Dermis blood vessel endothelial cell (primary cell): ENCODE measurements around the gene IRAK2. TPM values are rescaled to one million over a fixed set of nuclear protein-coding genes. Genes with fewer than 3 reads are reported as not detected.
"Not testable (repeated sequence)": the region's sequence is repeated elsewhere in the genome, so short reads cannot be mapped to it uniquely, and the experiment has no call there.

Source experiments
- DNase-seq: peaks from one replicate; pipeline ENCODE4 v3.0.0; 2010
- total RNA-seq: library from RNA; depleted of rRNA; stranded (reverse); fragments of >200 nt; gene quantifications from 2 replicates; pipeline ENCODE4 v1.2.3, GENCODE V29; 2014

Gene IRAK2, protein sequence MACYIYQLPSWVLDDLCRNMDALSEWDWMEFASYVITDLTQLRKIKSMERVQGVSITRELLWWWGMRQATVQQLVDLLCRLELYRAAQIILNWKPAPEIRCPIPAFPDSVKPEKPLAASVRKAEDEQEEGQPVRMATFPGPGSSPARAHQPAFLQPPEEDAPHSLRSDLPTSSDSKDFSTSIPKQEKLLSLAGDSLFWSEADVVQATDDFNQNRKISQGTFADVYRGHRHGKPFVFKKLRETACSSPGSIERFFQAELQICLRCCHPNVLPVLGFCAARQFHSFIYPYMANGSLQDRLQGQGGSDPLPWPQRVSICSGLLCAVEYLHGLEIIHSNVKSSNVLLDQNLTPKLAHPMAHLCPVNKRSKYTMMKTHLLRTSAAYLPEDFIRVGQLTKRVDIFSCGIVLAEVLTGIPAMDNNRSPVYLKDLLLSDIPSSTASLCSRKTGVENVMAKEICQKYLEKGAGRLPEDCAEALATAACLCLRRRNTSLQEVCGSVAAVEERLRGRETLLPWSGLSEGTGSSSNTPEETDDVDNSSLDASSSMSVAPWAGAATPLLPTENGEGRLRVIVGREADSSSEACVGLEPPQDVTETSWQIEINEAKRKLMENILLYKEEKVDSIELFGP
- total RNA-seq = 42.5 and 55.6 TPM in 2 replicates

DNA sequence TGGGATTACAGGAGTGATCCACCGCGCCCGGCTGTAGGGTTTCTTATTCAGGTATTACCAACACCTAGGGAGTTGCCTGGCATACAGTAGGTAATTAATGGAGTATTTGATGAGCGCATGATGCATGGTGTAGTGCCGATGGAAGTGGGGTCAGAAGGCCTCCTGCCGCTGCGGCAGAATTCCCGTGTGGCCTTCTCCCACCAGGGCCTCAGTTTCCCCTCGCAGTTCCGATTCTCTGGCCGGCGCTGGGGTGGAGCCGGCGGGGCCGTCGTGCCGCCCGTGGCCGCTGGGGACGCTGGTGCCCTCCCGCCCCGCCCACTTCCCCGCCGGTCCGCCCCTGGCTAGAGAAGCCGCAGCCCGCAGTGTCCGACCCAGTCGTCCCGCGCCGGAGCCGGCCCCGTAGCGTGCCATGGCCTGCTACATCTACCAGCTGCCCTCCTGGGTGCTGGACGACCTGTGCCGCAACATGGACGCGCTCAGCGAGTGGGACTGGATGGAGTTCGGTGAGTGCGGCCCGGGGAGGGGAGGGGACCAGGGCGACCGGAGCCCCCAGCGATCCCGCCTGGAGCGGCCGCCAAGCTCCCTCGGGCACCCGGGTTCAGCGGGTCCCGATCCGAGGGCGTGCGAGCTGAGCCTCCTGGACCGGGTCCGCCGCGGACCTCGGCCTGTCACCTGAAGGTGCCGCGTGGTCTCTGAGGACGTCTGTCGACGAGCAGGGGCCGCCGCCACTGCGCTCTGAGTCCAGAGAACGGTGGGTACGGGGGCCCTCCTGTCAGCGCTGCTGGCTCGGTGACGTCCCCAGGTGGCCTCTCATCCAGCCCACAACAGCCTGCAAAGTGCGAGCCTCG, at the start of gene IRAK2:
TSS of gene IRAK2 (plus strand) at position 374 of the 848 bp plus-strand sequence. CDS start at position 410, 36 bp downstream.
- peak; percentile 79 for DNase-seq

DNA sequence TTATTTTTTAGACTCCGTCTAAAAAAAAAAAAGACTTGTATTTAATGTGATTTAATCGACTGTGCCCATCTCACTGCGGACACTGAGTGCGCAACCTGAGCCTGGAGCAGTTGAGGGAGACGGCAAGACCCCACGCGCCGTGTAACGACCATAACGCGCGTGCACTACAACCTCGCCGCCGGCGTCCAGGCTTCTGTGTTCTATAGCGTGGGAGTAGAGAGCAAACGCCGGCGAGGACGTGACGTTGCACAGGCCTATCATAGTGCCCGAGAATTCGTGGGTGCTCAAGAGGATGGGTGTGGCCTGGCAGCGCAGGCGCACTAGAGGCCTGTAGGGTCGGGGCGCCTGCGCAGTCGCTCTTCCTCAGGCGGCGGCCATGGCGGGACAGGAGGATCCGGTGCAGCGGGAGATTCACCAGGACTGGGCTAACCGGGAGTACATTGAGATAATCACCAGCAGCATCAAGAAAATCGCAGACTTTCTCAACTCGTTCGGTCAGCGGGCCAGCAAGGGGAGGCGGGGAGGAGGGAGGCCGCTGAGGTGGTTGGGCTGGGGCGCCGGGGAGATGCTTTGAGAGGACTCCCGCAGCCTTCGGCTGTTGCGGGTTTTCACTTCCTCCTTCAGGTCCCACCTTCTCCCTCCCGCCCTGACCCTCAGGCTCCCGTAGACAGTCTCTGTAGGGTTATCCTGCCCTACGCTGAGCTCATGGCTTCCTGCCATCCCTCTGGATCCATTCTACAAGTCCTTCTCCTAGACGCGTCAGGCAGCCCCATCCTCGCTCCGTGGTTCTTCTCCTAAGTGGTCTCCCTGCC, 49.2 kb upstream of the IRAK2 start, which contains the start of gene BRK1:
TSS of gene BRK1 (plus strand) at position 350 of the 812 bp plus-strand sequence. CDS start at position 377, 27 bp downstream.
- peak; percentile 98 for DNase-seq

DNA sequence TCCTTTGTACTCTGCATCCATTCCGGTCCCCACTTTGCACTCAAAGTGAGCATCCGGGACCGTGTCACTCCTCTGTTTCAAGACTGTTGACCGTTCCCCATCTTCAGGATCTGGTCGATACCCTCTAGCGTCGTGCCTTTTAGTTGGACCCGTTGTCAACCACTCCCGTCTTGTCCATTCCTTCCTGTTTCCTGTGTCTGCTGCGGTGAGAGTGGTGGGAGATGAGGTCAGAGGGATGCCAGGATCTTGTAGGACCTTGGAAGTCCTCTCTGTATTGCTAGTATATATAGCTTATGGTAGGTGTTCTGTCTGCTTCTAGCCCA, 48.6 kb upstream of the IRAK2 start:
- DNase-seq = peak; percentile 59

DNA sequence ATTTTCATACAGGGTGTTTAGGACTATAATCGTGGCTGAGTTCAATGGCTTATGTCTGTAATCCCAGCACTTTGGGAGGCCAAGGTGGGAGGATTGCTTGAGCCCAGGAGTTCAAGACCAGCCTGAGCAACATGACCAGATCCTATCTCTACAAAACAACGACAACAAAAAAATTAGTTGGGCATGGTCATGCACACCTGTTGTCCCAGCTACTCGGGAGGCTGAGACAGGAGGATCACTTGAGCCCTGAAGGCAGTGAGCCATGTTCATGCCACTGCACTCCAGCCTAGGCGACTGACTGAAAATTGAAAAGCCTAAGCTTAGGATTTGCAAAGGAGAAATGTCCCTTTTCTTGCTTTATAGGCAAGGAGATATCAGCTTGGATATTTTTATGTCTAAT, 47.8 kb upstream of the IRAK2 start:
- no peak for DNase-seq

DNA sequence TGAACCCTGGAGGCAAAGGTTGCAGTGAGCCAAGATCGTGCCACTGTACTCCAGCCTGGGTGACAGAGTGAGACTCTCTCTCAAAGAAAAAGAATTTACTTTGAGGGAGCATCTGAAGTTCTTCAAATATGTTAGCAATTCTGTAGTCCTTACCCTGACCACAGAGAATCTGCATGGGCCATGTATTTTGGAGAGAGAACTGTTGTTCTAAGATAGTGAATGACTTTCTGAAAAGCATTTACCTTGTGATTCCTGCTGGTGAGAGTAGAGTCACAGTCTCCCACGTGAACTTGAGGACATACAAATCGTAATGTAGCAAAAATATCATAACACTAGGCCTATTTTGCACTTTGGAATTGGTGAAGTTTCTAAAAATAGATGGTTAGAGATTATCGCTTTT, 45.3 kb upstream of the IRAK2 start:
- no peak for DNase-seq

DNA sequence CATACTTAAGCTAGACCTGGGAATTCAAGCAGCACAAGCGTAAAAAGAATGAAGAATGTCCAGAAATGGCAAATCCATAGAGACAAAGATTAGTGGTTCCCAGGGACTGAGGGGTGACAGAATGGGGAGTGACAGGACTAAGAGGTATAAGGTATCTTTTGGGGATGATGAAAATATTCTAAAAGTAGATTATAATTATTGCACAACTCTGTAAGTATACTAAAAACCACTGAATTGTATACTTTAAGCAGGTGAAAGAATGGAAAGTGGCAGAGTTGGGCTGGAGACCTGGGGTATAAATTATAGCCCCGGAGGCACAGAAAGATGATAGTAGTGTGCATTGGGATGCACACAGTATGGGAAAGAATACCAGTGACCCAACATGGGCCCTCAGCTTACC, 43.7 kb upstream of the IRAK2 start:
- DNase-seq = no peak

DNA sequence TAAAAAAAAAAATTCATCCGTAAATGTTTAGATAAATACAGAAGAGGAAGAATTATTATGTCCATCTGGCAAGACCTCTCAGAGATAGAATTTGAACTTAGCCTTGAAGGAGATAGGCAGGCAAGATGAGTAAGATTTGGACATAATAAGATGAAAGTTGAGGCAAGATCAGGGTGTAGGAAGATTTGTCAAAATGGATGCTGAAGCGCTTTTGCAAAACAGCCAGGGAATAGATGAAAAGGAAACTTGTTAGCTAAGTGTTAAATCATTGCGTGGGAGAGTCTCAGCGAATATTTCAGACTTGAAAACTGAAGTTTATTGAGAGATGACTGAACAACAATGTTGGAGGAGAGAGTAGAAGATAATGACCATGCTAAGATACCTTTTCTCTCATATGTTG, 42.0 kb upstream of the IRAK2 start:
- DNase-seq = no peak

DNA sequence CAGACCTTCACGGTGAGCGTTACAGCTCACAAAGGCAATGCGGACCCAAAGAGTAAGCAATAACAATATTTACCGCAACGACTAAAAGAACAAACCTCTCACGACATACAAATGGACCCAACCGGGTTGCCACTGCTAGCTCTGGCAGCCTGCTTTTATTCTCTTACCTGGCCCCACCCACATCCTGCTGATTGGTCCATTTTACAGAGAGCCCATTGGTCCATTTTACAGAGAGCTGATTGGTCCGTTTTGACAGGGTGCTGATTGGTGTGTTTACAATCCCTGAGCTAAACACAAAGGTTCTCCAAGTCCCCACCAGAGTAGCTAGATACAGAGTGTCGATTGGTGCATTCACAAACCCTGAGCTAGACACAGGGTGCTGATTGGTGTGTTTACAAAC, 28.8 kb upstream of the IRAK2 start:
- not testable (repeated sequence) for DNase-seq

DNA sequence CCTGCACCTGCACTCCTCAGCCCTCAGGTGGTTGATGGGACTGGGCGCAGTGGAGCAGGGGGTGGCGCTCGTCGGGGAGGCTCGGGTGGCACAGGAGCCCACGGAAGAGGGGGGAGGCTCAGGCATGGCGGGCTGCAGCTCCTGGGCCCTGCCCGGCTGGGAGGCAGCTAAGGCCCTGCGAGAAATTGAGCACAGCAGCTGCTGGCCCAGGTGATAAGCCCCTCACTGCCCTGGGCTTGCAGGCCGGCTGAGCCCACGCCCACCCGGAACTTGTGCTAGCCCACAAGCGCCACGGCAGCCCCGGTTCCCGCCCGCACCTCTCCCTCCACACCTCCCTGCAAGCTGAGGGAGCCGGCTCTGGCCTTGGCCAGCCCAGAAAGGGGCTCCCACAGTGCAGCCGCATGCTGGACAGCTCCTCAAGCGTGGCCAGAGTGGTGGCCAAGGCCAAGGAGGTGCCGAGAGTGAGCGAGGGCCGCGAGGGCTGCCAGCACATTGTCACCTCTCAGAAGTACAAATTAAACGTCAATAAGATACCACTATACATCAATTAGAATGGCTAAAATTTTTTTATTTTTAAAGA, 28.2 kb upstream of the IRAK2 start:
- DNase-seq = no peak

DNA sequence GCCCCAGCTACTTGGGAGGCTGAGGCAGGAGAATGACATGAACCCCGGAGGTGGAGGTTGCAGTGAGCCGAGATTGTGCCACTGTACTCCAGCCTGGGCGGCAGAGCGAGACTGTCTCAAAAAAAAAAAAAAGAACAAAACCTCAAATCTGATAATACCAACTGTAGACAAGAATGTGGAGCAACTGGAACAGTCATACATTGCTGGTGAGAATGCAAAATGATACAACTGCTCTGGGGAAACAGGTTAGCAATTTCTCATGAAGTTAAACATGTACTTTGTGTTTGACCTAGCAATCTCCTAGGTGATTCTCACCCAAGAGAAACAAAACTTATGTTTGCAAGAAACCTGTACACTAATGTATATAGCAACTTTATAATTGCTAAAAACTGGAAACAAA, 27.5 kb upstream of the IRAK2 start:
- no peak for DNase-seq

DNA sequence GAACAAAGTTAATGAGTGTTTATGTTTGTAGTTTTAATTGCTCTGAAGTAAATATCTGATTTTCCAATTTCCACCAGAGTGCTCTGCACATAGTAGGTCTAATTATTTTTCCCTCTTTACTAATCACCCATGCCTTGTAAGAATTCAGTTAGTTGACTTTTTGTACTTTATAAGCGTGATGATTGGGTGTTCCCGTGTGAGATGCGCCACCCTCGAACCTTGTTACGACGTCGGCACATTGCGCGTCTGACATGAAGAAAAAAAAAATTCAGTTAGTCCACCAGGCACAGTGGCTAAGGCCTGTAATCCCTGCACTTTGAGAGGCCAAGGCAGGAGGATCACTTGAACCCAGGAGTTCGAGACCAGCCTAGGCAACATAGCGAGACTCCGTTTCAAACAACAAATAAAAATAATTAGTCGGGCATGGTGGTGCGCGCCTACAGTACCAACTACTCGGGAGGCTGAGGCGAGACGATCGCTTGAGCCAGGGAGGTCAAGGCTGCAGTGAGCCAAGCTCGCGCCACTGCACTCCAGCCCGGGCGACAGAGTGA, 23.6 kb upstream of the IRAK2 start:
- DNase-seq = no peak

DNA sequence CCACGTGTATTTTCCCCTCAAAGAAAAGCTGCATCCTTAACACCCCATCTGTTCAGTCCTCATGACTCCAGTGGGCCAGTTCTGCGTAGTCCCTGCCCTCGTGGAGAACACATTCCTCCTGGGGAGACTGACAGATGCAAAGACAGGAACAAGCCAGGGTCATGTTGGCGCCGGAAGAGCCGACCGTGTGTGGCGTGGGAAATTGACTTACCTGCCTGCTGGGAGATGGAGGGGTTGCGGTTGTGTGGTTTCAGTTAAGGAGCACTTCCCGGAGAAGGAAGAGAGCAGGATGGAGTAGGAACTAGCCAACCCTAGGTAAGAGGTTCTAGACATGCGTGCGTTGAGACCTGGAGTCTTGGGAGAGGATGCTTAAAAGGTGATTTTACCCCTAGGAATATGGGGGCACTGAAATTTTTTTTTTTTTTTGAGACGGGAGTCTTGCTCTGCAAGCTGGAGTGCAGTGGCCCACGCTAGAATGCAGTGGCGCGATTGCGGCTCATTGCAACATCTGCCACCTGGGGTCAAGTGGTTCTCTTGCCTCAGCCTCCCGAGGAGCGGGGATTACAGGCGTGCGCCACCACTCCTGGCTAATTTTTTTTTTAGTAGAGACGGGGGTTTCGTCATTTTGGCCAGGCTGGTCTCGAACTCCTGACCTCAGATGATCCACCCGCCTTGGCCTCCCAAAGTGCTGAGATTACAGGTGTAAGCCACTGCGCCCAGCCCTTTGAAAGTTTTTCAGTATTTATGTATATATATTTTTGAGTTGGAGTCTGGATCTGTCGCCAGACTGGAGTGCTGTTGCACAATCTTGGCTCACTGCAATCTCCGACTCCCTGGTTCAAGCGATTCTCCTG, 21.8 kb upstream of the IRAK2 start:
- DNase-seq = peak; percentile 35

DNA sequence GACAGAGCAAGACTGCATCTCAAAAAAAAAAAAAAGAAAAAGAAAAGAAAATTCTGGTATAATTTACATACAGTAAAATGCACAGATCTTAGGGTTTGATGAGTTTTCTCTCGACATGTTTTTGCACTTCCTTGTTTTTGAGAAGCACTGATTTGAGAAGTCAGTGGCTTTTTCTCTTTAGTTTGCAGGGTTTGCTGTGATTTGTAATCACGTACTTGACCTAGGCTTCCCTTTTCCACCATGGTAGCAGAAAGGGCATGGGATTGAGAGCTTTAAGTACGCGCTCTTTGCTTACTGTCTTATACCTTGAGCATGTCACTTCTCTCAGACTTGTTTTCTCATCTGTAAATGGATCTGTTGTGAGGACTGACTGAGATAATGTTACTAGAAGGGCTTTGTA, 19.0 kb upstream of the IRAK2 start:
- DNase-seq = no peak

DNA sequence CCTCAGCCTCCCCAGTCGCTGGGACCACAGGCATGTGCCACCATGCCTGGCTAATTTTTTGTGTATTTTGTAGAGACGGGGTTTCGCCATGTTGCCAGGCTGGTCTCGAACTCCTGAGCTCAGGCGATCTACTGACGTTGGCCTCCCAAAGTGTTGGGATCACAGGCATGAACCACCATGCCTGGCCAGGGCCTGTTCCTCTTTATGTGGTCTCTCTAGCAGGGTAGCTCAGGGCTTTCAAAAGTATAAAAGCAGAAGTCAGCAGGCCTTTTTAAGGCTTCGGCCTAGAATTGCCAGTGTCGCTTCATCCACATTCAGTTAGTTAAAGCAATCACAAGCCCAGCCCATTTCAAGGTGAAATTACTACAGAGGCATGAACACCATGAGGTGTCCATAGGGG, 15.5 kb upstream of the IRAK2 start:
- no peak for DNase-seq

DNA sequence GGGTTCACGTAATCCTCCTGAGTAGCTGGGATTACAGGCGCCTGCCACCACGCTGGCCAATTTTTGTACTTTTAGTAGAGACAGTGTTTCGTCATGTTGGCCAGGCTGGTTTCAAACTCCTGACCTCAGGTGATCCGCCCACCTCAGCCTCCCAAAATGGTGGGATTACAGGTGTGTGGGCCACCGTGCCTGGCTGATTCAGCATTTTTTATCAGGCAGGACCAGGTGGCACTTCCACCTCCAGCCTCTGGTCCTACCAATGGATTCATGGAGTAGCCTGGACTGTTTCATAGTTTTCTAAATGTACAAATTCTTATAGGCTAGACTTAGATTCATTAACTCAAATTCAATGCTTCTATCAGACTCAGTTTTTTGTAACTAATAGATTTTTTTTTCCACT, 13.7 kb upstream of the IRAK2 start:
- no peak for DNase-seq

DNA sequence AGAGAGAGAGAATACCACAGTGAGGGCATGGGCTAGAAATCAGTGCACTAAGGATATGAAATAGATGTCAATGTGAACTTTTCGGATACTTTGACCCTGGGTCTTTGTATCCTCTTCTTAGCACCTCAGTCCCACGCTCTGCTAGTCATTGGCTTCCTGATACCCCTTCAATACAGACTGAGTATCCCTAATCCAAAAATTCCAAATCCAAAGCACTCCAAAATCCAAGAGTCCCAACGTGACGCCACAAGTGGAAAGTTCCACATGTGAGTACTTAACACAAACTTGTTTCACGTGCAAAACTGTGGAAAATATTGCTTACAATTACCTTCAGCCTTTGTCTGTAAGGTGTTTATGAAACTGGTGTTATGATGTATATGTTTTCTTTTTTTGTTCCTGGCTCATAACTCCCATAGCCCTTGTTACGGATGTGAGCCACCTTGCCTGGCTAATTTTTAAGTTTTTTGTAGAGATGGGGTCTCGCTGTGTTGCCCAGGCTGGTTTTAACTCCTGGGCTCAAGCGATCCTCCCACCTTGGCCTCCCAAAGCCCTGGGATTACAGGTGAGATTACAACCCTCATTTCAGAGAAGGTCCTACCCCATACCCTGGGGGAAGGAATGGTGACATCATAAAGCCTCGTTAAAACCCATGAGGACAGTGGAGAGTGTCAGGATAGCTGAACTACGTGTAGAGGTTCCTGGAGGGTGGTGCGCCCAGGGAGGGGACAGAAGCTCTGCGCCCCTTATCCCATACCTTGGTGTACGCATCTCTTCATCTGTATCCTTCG, 10.2 kb upstream of the IRAK2 start:
- no peak for DNase-seq

DNA sequence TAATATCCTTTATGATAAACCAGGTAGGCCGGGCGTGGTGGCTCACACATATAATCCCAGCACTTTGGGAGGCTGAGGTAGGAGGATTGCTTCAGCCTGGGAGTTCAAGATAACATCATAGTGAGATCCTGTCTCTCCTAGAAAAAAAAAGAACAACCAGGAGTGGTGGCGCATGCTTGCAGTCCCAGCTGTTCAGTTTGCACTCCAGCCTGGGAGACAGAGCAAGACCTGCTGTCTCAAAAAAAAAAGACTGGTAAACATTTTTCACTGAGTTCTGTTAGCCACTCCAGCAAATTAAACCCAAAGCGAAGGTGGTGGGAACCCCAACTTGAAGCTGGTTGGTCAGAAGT, 9.6 kb upstream of the IRAK2 start:
- DNase-seq = no peak

DNA sequence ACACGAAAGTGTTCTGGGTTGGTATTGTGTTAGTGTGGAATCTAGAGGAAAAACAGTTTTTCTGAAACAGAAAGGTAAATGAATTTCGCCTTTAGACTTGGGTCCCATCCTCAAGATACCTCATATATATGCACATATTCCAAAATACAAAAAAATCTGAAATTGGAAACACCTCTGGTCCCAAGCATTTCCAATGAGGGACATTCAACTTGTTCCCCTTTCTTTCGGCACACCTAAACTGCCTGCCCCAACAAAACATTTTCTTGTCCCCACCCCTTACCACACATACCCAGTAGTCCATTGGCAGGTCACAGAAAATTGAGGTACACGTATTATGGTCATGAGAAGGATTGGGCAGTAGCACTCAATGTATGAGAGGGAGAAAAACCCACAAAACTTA, 9.1 kb upstream of the IRAK2 start:
- DNase-seq = no peak

DNA sequence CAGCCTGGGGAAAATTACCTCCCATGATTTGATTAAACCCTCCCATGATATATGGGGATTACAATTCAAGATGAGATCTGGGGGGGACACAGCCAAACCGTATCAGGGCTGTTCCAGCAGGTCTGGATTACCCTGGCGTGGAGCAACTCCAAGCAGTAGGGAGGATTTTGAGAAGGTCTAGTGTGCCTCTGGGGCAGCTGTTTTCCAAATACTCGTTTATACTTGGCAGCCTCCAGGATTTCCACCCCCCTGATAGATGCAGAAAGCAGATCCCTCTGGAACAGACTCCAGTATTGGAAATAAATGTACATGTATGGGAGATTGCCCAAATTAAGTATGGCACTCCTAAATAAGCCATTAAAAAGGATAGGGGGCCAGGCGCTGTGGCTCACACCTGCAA, 7.7 kb upstream of the IRAK2 start:
- DNase-seq = no peak

DNA sequence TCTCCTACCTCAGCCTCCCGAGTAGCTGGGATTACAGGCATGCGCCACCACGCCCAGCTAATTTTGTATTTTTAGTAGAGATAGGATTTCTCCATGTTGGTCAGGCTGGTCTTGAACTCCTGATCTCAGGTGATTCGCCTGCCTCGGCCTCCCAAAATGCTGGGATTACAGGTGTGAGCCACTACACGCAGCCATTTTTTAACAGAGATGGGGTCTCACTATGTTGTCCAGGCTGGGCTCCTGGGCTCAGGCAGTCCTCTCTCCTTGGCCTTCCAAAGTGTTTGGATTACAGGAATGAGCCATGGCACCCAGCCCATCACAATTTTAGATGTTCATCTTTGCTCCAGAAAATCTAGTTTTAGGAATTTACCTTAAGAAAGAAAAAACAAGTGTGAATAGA, 6.2 kb upstream of the IRAK2 start:
- not testable (repeated sequence) for DNase-seq
